Superior temporal gyrus (tissue), 1 donor: ENCODE results near the gene KAZN.

Experiments
- DNase-seq: peaks from one replicate; pipeline ENCODE4 v3.0.0-alpha.2; 2016; ENCODE audit errors: extremely low spot score

KAZN gene

GRCh38 chr1:14713077-14713476 is 114.6 kb downstream of the KAZN start:
- DNase-seq: no peak

GRCh38 chr1:14715266-14715665 is 116.8 kb downstream of the KAZN start:
- no peak for DNase-seq

- no peak for DNase-seq
Observed at GRCh38 chr1:14715802-14716201, 117.3 kb downstream of the KAZN start.

GRCh38 chr1:14716474-14716873 is 118.0 kb downstream of the KAZN start:
- DNase-seq: no peak

GRCh38 chr1:14718476-14718875 is 120.0 kb downstream of the KAZN start:
- no peak for DNase-seq

GRCh38 chr1:14723401-14723800 is 124.9 kb downstream of the KAZN start:
- DNase-seq: no peak

GRCh38 chr1:14724246-14724645 is 125.8 kb downstream of the KAZN start:
- DNase-seq: no peak

GRCh38 chr1:14724678-14725077 is 126.2 kb downstream of the KAZN start:
- no peak for DNase-seq

GRCh38 chr1:14725238-14725637 is 126.8 kb downstream of the KAZN start:
- no peak for DNase-seq

- DNase-seq: no peak
Observed at GRCh38 chr1:14725695-14726094, 127.2 kb downstream of the KAZN start.

GRCh38 chr1:14726606-14727005 is 128.1 kb downstream of the KAZN start:
- no peak for DNase-seq

- DNase-seq: no peak
Observed at GRCh38 chr1:14728516-14728915, 130.0 kb downstream of the KAZN start.

GRCh38 chr1:14732728-14733047 is 134.2 kb downstream of the KAZN start:
- no peak for DNase-seq

- no peak for DNase-seq
Observed at GRCh38 chr1:14733048-14733778, 134.7 kb downstream of the KAZN start.

GRCh38 chr1:14733779-14734140 is 135.3 kb downstream of the KAZN start:
- no peak for DNase-seq

- no peak for DNase-seq
Observed at GRCh38 chr1:14735841-14736240, 137.4 kb downstream of the KAZN start.

GRCh38 chr1:14737561-14738094 is 139.1 kb downstream of the KAZN start:
- DNase-seq: no peak

GRCh38 chr1:14738235-14738634 is 139.8 kb downstream of the KAZN start:
- no peak for DNase-seq

- DNase-seq: no peak
Observed at GRCh38 chr1:14738647-14739046, 140.2 kb downstream of the KAZN start.

- no peak for DNase-seq
Observed at GRCh38 chr1:14739082-14739832, 140.8 kb downstream of the KAZN start.

GRCh38 chr1:14740016-14740415 is 141.5 kb downstream of the KAZN start:
- no peak for DNase-seq

GRCh38 chr1:14741082-14741481 is 142.6 kb downstream of the KAZN start:
- DNase-seq: no peak

GRCh38 chr1:14741532-14741931 is 143.0 kb downstream of the KAZN start:
- DNase-seq: no peak
